ENCODE results near the gene PIGR. TPM values are rescaled to one million over a fixed set of nuclear protein-coding genes. Genes with fewer than 3 reads are reported as not detected.

PIGR gene
- total RNA-seq, 3 donors from 2014 or later: 4,355 to 12,072 (median 9,452) TPM

- Histone ChIP-seq H3K9me3 (no peaks in the 10 kb centered on the region), H3K4me1 (ENCODE audit: low read depth) (peaks cover 16% of the 10 kb centered on the region), H3K4me3 (no peak overlapping the region), H3K36me3 (ENCODE audit: low read depth) (no peaks in the 10 kb centered on the region)
- no peak for TF ChIP-seq CTCF (IDR thresholded peaks at IDR 0.05)
- DNase-seq (no peak), ATAC-seq (no peak)
- intact Hi-C loops (cut with DNase I, micrococcal nuclease): no loop called here
Observed at GRCh38 chr1:206961668-206962067, 15.4 kb upstream of the PIGR start.

- intact Hi-C loops (cut with DNase I, micrococcal nuclease): no loop called here
- Histone ChIP-seq H3K4me3 (no peak overlapping the region), H3K36me3 (ENCODE audit: low read depth) (no peaks in the 10 kb centered on the region), H3K4me1 (ENCODE audit: low read depth) (peaks cover 23% of the 10 kb centered on the region), H3K9me3 (no peaks in the 10 kb centered on the region)
- DNase-seq (no peak), ATAC-seq (no peak)
- no peak for TF ChIP-seq CTCF (IDR thresholded peaks at IDR 0.05)
Observed at GRCh38 chr1:206960676-206961386, 14.6 kb upstream of the PIGR start.

GRCh38 chr1:206958144-206958543 is 11.9 kb upstream of the PIGR start:
- H3K9me3 ChIP-seq: no peaks in the 10 kb centered on the region
- peaks cover 40% of the 10 kb centered on the region for H3K4me1 ChIP-seq (ENCODE audit: low read depth)
- no peak for ATAC-seq
- intact Hi-C loops (cut with DNase I, micrococcal nuclease): no loop called here
- DNase-seq: no peak
- TF ChIP-seq CTCF (IDR thresholded peaks at IDR 0.05): no peak
- no peaks in the 10 kb centered on the region for H3K36me3 ChIP-seq (ENCODE audit: low read depth)
- no peak overlapping the region for H3K4me3 ChIP-seq

- Histone ChIP-seq H3K4me3 (no peak overlapping the region), H3K36me3 (ENCODE audit: low read depth) (no peaks in the 10 kb centered on the region), H3K4me1 (ENCODE audit: low read depth) (peaks cover 40% of the 10 kb centered on the region), H3K9me3 (no peaks in the 10 kb centered on the region)
- intact Hi-C loops (cut with DNase I, micrococcal nuclease): no loop called here
- ATAC-seq (no peak), DNase-seq (no peak)
- TF ChIP-seq CTCF (IDR thresholded peaks at IDR 0.05): no peak
Observed at GRCh38 chr1:206957639-206958038, 11.4 kb upstream of the PIGR start.

DNA sequence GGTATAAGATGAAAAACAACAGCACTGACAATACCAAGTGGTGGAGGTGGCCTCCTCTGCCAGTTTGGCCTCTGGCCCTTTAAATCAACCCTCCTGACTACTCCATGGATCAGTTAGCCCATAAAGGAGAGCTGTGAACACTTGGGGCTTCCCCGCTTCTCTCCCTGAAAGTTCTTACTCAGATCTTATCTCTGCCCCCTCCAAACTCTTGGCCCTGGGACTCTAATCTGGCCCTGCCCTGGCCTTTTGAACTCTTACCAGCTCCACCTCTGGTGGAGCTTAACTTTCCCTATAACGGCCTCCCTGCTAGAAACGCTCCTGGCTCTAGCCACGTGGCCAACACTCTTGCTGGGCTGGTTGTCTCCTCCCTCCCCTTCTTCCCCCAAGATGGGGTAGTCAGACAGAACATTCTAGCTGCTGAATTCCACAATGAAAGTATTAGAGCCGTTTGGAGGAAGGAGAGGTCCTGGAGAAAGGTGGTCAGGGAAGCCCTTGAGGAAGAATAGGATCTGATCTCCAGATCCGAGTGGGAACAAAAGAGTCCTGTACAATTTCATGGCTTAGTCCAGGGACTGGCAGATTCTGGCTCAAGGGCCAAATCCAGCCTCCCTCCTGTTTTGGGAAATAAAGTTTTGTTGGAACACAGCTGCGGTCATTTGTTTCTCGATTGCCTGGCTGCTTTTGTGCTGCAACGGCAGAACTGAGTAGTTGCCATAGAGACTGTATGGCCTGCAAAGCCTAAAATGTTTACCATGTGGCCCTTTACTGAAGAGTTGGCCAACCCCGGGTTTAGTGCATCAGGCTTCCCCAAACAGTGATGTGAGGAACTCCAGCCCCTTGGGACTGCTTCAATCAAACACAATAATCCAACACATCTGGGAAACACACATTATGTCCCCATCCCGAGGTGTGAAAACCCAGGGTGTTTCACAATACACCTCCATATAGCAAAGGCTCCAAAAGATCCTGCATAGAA is 9.5 kb upstream of the PIGR start:
- DNase-seq (peak; percentile 74 to 79 (median 76)), ATAC-seq (peak; percentile 68)
- no peak for TF ChIP-seq CTCF (IDR thresholded peaks at IDR 0.05)

More for the DNA sequence above, 9.5 kb upstream of the PIGR start:
- Histone ChIP-seq H3K36me3 (ENCODE audit: low read depth) (no peaks in the 10 kb centered on the region), H3K9me3 (no peaks in the 10 kb centered on the region), H3K4me1 (ENCODE audit: low read depth) (peaks cover 58% of the 10 kb centered on the region), H3K4me3 (no peak overlapping the region)
- intact Hi-C loops (cut with DNase I, micrococcal nuclease): no loop called here
